Measurements from ENCODE around the gene KATNAL2. TPM values are rescaled to one million over a fixed set of nuclear protein-coding genes. Genes with fewer than 3 reads are reported as not detected.

Gene KATNAL2
- total RNA-seq, 4 donors from 2014 or later: 4.4 to 5.2 (median 5.0) TPM

- in situ Hi-C loops (cut with MboI; ENCODE audit: low pct_ligation_motif_present in 1 of 4, low pct_unique_long_range_greater_than_20kb in 1 of 4, low sequenced_read_pairs in 3 of 4): no loop called here
- no peak for TF ChIP-seq POLR2AphosphoS5 (IDR thresholded peaks at IDR 0.05)
- TF ChIP-seq EP300 (IDR thresholded peaks at IDR 0.05; ENCODE audit: low read depth): no peak
- TF ChIP-seq CTCF (IDR thresholded peaks at IDR 0.05): no peak
- TF ChIP-seq POLR2A (IDR thresholded peaks at IDR 0.05): no peak
- Histone ChIP-seq H3K36me3 (peaks cover 0 to 42% (median 9%) of the 10 kb centered on the region in 4 donors), H3K9me3 (no peaks in the 10 kb centered on the region), H3K4me1 (no peaks in the 10 kb centered on the region), H3K27ac (no peak overlapping the region), H3K4me3 (no peak overlapping the region), H3K27me3 (no peaks in the 10 kb centered on the region)
- intact Hi-C loops (cut with DNase I; ENCODE audit: low total_unique reads): no loop called here
- WGBS, 2 donors (ENCODE audit: low coverage in 1 of 2): 87 to 91% methylated on average over 3 of the region's 3 CpGs
- no peak for DNase-seq
Measured at GRCh38 chr18:47108373-47108772, 191.0 kb downstream of the KATNAL2 start.

- Histone ChIP-seq H3K27ac (no peak overlapping the region), H3K4me1 (no peaks in the 10 kb centered on the region), H3K36me3 (peaks cover 0 to 42% (median 12%) of the 10 kb centered on the region in 4 donors), H3K27me3 (no peaks in the 10 kb centered on the region), H3K4me3 (no peak overlapping the region), H3K9me3 (no peaks in the 10 kb centered on the region)
- no peak for TF ChIP-seq POLR2AphosphoS5 (IDR thresholded peaks at IDR 0.05)
- no peak for TF ChIP-seq CTCF (IDR thresholded peaks at IDR 0.05)
- TF ChIP-seq EP300 (IDR thresholded peaks at IDR 0.05; ENCODE audit: low read depth): no peak
- DNase-seq: no peak
- 91% methylated on average over 7 of the region's 7 CpGs; no CpG with 5 or more reads in 1 of the 2 donors for WGBS, 2 donors (ENCODE audit: low coverage in 1 of 2)
- intact Hi-C loops (cut with DNase I; ENCODE audit: low total_unique reads): no loop called here
- in situ Hi-C loops (cut with MboI; ENCODE audit: low pct_ligation_motif_present in 1 of 4, low pct_unique_long_range_greater_than_20kb in 1 of 4, low sequenced_read_pairs in 3 of 4): no loop called here
Measured at GRCh38 chr18:47108998-47109405, 191.6 kb downstream of the KATNAL2 start.

- no peak for TF ChIP-seq POLR2A (IDR thresholded peaks at IDR 0.05)
- no peak for TF ChIP-seq POLR2AphosphoS5 (IDR thresholded peaks at IDR 0.05)
- no peak for TF ChIP-seq EP300 (IDR thresholded peaks at IDR 0.05; ENCODE audit: low read depth)
- TF ChIP-seq CTCF (IDR thresholded peaks at IDR 0.05): no peak
- 86% methylated on average over 1 of the region's 1 CpG; no CpG with 5 or more reads in 1 of the 2 donors for WGBS, 2 donors (ENCODE audit: low coverage in 1 of 2)
- H3K27ac ChIP-seq: no peak overlapping the region
- intact Hi-C loops (cut with DNase I; ENCODE audit: low total_unique reads) (no loop called here), in situ Hi-C loops (cut with MboI; ENCODE audit: low pct_ligation_motif_present in 1 of 4, low pct_unique_long_range_greater_than_20kb in 1 of 4, low sequenced_read_pairs in 3 of 4) (no loop called here)
- no peak for DNase-seq
- no peaks in the 10 kb centered on the region for H3K27me3 ChIP-seq
- H3K4me1 ChIP-seq: no peaks in the 10 kb centered on the region
- H3K4me3 ChIP-seq: no peak overlapping the region
- H3K36me3 ChIP-seq: peaks cover 0 to 49% (median 13%) of the 10 kb centered on the region in 4 donors
- H3K9me3 ChIP-seq: no peaks in the 10 kb centered on the region
Measured at GRCh38 chr18:47109720-47110119, 192.3 kb downstream of the KATNAL2 start.

- Histone ChIP-seq H3K4me3 (no peak overlapping the region), H3K27ac (no peak overlapping the region), H3K36me3 (peaks cover 0 to 54% (median 14%) of the 10 kb centered on the region in 4 donors), H3K27me3 (no peaks in the 10 kb centered on the region), H3K9me3 (no peaks in the 10 kb centered on the region), H3K4me1 (no peaks in the 10 kb centered on the region)
- 80 to 86% methylated on average over 4 to 6 of the region's 6 CpGs for WGBS, 2 donors (ENCODE audit: low coverage in 1 of 2)
- intact Hi-C loops (cut with DNase I; ENCODE audit: low total_unique reads): no loop called here
- in situ Hi-C loops (cut with MboI; ENCODE audit: low pct_ligation_motif_present in 1 of 4, low pct_unique_long_range_greater_than_20kb in 1 of 4, low sequenced_read_pairs in 3 of 4): no loop called here
- no peak for DNase-seq
- TF ChIP-seq POLR2AphosphoS5 (IDR thresholded peaks at IDR 0.05): no peak
- no peak for TF ChIP-seq POLR2A (IDR thresholded peaks at IDR 0.05)
- TF ChIP-seq EP300 (IDR thresholded peaks at IDR 0.05; ENCODE audit: low read depth): no peak
- no peak for TF ChIP-seq CTCF (IDR thresholded peaks at IDR 0.05)
Measured at GRCh38 chr18:47110492-47111274, 193.3 kb downstream of the KATNAL2 start.
